ENCODE measurements around the gene CIB2. TPM values are rescaled to one million over a fixed set of nuclear protein-coding genes. Genes with fewer than 3 reads are reported as not detected.
A peak's percentile ranks its signal among the peaks of the same experiment; 100 is the strongest.

The CIB2 gene
- total RNA-seq, 1 donor from 2014 or later = 16.7 TPM

GRCh38 chr15:78107471-78107870 lies 23.8 kb downstream of the CIB2 start:
- no peak for DNase-seq (ENCODE audit: low read depth)

GRCh38 chr15:78105476-78106241 lies 25.6 kb downstream of the CIB2 start:
- DNase-seq (ENCODE audit: low read depth) = peak; percentile 44

DNA sequence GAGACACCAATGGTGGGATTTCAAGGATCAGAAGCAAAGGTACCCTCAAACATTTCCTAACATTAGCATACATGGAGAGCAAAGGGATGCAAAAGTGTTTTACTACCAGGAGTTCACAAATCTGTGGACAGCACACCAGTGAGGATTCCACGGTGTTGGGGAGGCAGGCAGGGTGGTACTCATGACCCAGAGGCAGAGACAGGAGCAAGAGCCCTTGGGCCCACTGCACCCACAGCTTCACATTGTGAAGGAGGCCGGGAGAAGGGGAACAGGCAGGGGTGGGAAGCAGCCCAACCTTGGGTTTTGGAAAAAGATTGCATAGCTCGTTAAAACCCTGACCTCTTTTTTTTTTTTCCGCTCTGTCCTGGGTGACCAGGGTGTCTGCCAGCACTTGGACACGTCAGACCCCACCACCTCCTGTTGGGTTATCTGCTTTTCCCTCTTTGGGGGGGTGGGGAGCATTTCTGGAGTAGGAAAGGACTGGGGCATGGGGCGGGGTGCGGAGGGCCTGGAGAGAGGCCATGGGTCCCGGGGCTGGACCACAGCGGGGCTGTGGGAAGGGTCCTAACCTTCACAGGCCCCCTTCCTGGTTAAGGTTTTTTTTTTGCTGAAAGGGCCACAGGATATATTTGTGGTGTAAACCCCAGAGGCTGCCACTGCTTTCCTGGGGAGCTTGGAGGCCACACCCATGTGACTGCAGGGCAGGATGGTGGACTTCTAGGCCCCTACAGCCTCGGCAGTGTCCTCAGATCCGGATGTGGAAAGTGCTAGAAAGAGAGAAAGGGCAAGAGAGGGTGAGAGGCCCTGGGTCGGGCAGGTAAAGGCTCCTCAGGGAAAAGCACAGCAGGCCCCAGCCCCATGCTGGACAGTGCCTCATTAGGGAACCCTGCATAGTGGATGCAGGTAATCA lies 26.4 kb downstream of the CIB2 start:
- no peak for DNase-seq (ENCODE audit: low read depth)

GRCh38 chr15:78104119-78104479 lies 27.1 kb downstream of the CIB2 start:
- no peak for DNase-seq (ENCODE audit: low read depth)

DNA sequence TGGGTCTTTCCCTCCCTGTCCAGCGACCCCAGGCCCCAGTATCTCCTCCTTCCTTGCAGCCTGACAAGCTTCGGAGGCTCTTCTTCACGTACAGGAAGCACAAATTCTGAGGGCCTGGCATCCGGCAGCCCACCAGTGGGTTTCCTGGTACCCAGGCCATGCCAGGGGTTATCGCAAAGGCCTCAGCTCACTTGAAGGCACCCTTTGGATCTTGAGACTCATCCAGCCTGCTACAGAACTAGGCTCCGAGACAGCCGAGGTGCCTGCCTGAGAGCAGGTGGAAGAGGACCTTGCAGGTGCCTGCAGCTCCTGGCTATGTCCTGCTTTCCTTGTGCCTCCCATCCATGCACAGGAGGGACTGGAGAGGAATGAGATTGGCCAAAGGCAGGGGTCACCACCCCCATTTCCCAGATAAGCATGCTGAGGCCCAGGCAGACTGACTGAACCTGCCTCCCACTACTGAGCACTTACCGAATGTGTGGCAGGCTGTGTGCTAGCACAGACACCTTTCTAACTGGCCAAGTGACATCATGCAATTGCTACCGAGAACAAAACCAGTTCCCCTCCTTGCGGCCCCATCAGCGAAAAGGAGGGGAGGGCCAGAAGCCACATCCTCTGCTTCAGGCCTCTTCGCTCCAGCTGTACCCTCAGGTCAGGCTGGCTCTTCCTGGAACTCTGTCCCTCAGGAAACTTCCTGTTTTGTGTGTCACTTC lies 27.7 kb downstream of the CIB2 start:
- no peak for DNase-seq (ENCODE audit: low read depth)

GRCh38 chr15:78102741-78103140 lies 28.5 kb downstream of the CIB2 start:
- DNase-seq (ENCODE audit: low read depth) = no peak

DNA sequence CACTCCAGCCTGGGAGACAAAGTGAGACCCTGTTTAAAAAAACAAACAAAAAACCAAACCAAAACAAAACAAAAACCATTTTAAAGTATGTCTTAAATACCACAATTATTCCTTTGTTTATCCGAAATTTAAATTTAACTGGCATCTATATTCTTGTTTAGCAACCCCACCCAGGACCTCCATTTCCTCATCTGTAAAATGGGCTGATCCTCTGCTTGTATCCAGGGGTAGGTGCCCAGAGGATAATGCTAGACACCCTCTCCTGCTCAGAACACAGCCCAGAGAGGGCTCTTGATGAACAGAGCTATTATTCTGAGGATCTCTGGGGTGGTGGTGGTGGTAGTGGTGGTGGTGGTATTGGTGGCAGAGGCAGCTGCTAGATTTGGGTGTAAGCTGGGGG lies 29.0 kb downstream of the CIB2 start:
- DNase-seq (ENCODE audit: low read depth) = no peak

GRCh38 chr15:78101423-78102105 lies 29.7 kb downstream of the CIB2 start:
- DNase-seq (ENCODE audit: low read depth) = no peak

DNA sequence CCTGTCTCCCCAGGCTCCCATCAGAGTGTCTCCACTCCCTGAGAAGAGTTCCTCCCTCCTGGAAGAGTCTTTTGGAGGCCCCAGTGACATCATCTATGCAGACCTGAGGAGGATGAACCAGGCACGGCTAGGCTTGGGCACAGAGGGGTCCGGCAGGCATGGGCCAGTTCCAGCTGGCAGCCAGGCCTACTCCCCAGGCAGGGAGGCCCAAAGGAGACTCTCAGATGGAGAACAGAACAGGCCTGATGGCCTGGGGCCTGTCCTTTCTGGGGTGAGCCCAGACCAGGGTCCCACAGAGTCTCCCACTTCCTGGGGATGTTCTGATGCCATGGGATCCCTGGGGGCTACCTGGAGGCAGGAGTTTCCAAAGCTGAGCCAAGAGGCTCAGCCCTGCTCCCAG lies 30.4 kb downstream of the CIB2 start:
- DNase-seq (ENCODE audit: low read depth) = no peak

- DNase-seq (ENCODE audit: low read depth) = no peak
Measured at GRCh38 chr15:78098131-78098755, 33.0 kb downstream of the CIB2 start.

DNA sequence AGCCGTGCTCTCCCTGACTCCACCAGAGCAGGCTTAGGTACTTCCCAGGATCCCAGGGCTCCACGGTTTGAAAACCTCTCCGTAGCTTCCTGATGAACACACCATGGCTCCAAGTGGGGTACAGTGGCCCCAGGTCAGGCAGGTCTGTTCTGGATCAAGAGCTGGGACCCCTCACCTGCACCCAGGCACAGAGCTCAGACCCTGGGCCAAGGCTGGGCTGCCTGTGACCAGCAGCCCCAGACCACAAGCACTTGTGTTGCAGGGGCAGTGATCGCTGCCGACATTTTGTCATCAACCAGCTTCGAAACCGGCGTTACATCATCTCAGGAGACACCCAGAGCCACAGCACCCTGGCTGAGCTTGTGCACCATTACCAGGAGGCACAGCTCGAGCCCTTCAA lies 33.6 kb downstream of the CIB2 start:
- no peak for DNase-seq (ENCODE audit: low read depth)

- no peak for DNase-seq (ENCODE audit: low read depth)
Measured at GRCh38 chr15:78093242-78094020, 37.8 kb downstream of the CIB2 start.

GRCh38 chr15:78092261-78093041 lies 38.8 kb downstream of the CIB2 start, which contains the start of gene SH2D7:
Gene SH2D7, plus strand, starts transcription at chr15:78092561. Its CDS starts 24 bp downstream, at chr15:78092585.
- DNase-seq (ENCODE audit: low read depth) = no peak

GRCh38 chr15:78090422-78091063 lies 40.7 kb downstream of the CIB2 start:
- DNase-seq (ENCODE audit: low read depth) = no peak

GRCh38 chr15:78088773-78089080 lies 42.5 kb downstream of the CIB2 start:
- DNase-seq (ENCODE audit: low read depth) = no peak

GRCh38 chr15:78087951-78088772 lies 43.1 kb downstream of the CIB2 start:
- no peak for DNase-seq (ENCODE audit: low read depth)

GRCh38 chr15:78085928-78086327 lies 45.3 kb downstream of the CIB2 start:
- DNase-seq (ENCODE audit: low read depth) = no peak

GRCh38 chr15:78084449-78084750 lies 46.8 kb downstream of the CIB2 start:
- DNase-seq (ENCODE audit: low read depth) = no peak

Measured in renal cortical epithelial cell (primary cell).